Aorta (tissue), 5 donors: ENCODE measurements around the gene DBT. TPM values are rescaled to one million over a fixed set of nuclear protein-coding genes. Genes with fewer than 3 reads are reported as not detected.
"Not testable (repeated sequence)": the region's sequence is repeated elsewhere in the genome, so short reads cannot be mapped to it uniquely, and the experiment has no call there.

Source experiments
- ATAC-seq: fragments of 200-7000 bp; cut with Tn5 transposase; one replicate; pipeline ENCODE4 v1.9.1; 2022; ENCODE audit warnings: moderate library complexity; ENCODE audit not compliant: low FRiP score
- DNase-seq, 2 donors: peaks; one replicate each; pipeline ENCODE4 v3.0.0-alpha.2; 2020
- H3K27ac ChIP-seq, 2 donors: one replicate each; pipeline ENCODE4 v1.5.1; 2013; ENCODE audit warnings: low read length in 2 of 2, mild to moderate bottlenecking in 2 of 2, moderate library complexity in 2 of 2, control low read depth in 1 of 2, inconsistent platforms in 1 of 2, low read depth in 1 of 2
- H3K27me3 ChIP-seq, 2 donors: one replicate each; pipeline ENCODE4 v1.6.1; 2013; ENCODE audit warnings: control low read depth in 1 of 2, low read length in 1 of 2, mild to moderate bottlenecking in 1 of 2, moderate library complexity in 1 of 2; ENCODE audit not compliant: insufficient read depth in 2 of 2, control insufficient read depth in 1 of 2
- H3K36me3 ChIP-seq, 2 donors: one replicate each; pipeline ENCODE4 v1.6.1; 2013; ENCODE audit warnings: control low read depth in 1 of 2, low read length in 1 of 2, mild to moderate bottlenecking in 1 of 2; ENCODE audit not compliant: insufficient read depth in 2 of 2, control insufficient read depth in 1 of 2
- H3K4me1 ChIP-seq, 2 donors: one replicate each; pipeline ENCODE4 v1.6.1; 2013; ENCODE audit warnings: low read length in 2 of 2, control low read depth in 1 of 2, mild to moderate bottlenecking in 1 of 2, moderate library complexity in 1 of 2; ENCODE audit not compliant: insufficient read depth in 2 of 2, control insufficient read depth in 1 of 2
- H3K4me3 ChIP-seq, 2 donors: one replicate each; pipeline ENCODE4 v1.5.1; 2013; ENCODE audit warnings: low read length in 2 of 2, control low read depth in 1 of 2, mild to moderate bottlenecking in 1 of 2
- H3K9me3 ChIP-seq: one replicate; pipeline ENCODE4 v1.6.1; 2013; ENCODE audit warnings: mild to moderate bottlenecking, low read length; ENCODE audit not compliant: control insufficient read depth
- WGBS, 2 donors: extraction: QIAGEN DNeasy Blood & Tissue Kit; methylation state at CpG; one replicate each; pipeline ENCODE4 v1.1.7; 2013; 5-methylcytosine and 5-hydroxymethylcytosine counted together
- intact Hi-C, 2 donors: fragments of 100-400 bp; cut with DNase I; formaldehyde crosslinking; loops; one replicate each; pipeline versions ENCODE4 v1.14.2 to v1.15.0; 2022
- polyA plus RNA-seq, 2 donors: library from polyadenylated mRNA; stranded (reverse); fragments of 200-250 nt; gene quantifications; one replicate each; pipeline ENCODE4 v1.2.3, GENCODE V29; 2013
- total RNA-seq, 2 donors: library from RNA; stranded (reverse); fragmentation: NEBNext Ultra II Directional; extraction: Animal tissue kit (Norgen Biotek cat#: 25700); gene quantifications; one replicate each; pipeline ENCODE4 v1.2.1, GENCODE V29; 2021
- donor health status: healthy with polysubstance abuse.
- donor health status: Bipolar disorder and iron deficiency.
- donor health status: DM: no; HTN: no; CAD: no.
- donor health status: DM: no; HTN: no; CAD: no.
- donor health status: DM: yes; HTN: yes; CAD: no.

Gene DBT
- total and polyA plus RNA-seq, 4 donors: 5.0 to 13.0 (median 8.1) TPM

- WGBS, 2 donors: 82 to 88% methylated on average over 4 of the region's 4 CpGs
- H3K36me3 ChIP-seq: no peaks in the 10 kb centered on the region
Measured at GRCh38 chr1:100246738-100247137, 2.9 kb downstream of the DBT start.

DNA sequence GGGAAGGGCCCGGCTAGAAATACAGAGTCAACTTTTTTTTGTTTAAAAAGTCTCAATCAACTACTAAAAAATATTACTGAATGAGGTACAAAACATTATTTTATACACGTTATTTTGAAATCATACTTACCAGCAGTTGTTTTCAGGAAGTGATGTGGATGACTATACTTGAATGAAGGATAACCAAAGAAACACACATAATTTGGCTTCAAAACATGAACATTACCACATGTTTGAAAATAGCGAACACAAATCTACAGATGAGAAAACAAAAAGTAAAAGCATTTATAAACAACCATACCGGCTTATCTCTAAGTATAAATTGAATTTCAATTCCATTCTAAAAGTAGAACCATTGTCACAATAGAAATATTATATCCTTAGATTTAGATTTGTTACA is 9.0 kb downstream of the DBT start:
- H3K36me3 ChIP-seq: no peaks in the 10 kb centered on the region
- no peak overlapping the region for H3K4me3 ChIP-seq
- no peak overlapping the region for H3K27ac ChIP-seq
- WGBS, 2 donors: 61 to 72% methylated on average over 4 of the region's 4 CpGs
- intact Hi-C loops: loop anchor here in 1 of 2 donors (10.0 kb wide), 1 partner anchor 654 kb away; the partner anchor contains the start of genes EXTL2 and SLC30A7
- no peaks in the 10 kb centered on the region for H3K9me3 ChIP-seq
- DNase-seq (no peak), ATAC-seq (no peak)
- no peaks in the 10 kb centered on the region for H3K4me1 ChIP-seq
- no peaks in the 10 kb centered on the region for H3K27me3 ChIP-seq

More at GRCh38 chr1:100246738-100247137, 2.9 kb downstream of the DBT start:
- no peaks in the 10 kb centered on the region for H3K27me3 ChIP-seq
- no peak for ATAC-seq
- no peaks in the 10 kb centered on the region for H3K9me3 ChIP-seq
- H3K27ac ChIP-seq: no peak overlapping the region
- DNase-seq: no peak
- intact Hi-C loops: loop anchor here in 1 of 2 donors (10.0 kb wide), 1 partner anchor 648 kb away; the partner anchor contains the start of genes EXTL2 and SLC30A7
- no peak overlapping the region for H3K4me3 ChIP-seq
- H3K4me1 ChIP-seq: peaks cover 0 to 3% of the 10 kb centered on the region in 2 donors

- H3K36me3 ChIP-seq: no peaks in the 10 kb centered on the region
- no peaks in the 10 kb centered on the region for H3K4me1 ChIP-seq
- no peaks in the 10 kb centered on the region for H3K27me3 ChIP-seq
- no peak overlapping the region for H3K27ac ChIP-seq
- ATAC-seq (no peak), DNase-seq (no peak)
- H3K4me3 ChIP-seq: no peak overlapping the region
- no peaks in the 10 kb centered on the region for H3K9me3 ChIP-seq
- intact Hi-C loops: loop anchor here in 1 of 2 donors (10.0 kb wide), 1 partner anchor 655 kb away; the partner anchor contains the start of genes EXTL2 and SLC30A7
Measured at GRCh38 chr1:100239961-100240360, 9.7 kb downstream of the DBT start.

- H3K27me3 ChIP-seq: no peaks in the 10 kb centered on the region
- WGBS, 2 donors: 96 to 98% methylated on average over 3 of the region's 3 CpGs
- H3K4me1 ChIP-seq: no peaks in the 10 kb centered on the region
- ATAC-seq (no peak), DNase-seq (no peak)
- no peak overlapping the region for H3K27ac ChIP-seq
- intact Hi-C loops: no loop called here
- no peaks in the 10 kb centered on the region for H3K9me3 ChIP-seq
- H3K36me3 ChIP-seq: no peaks in the 10 kb centered on the region
- H3K4me3 ChIP-seq: no peak overlapping the region
Measured at GRCh38 chr1:100237091-100237490, 12.5 kb downstream of the DBT start.

GRCh38 chr1:100234432-100234831 is 15.2 kb downstream of the DBT start:
- WGBS, 2 donors: 81 to 91% methylated on average over 1 of the region's 1 CpG
- peaks cover 0 to 2% of the 10 kb centered on the region in 2 donors for H3K36me3 ChIP-seq
- no peak for ATAC-seq

DNA sequence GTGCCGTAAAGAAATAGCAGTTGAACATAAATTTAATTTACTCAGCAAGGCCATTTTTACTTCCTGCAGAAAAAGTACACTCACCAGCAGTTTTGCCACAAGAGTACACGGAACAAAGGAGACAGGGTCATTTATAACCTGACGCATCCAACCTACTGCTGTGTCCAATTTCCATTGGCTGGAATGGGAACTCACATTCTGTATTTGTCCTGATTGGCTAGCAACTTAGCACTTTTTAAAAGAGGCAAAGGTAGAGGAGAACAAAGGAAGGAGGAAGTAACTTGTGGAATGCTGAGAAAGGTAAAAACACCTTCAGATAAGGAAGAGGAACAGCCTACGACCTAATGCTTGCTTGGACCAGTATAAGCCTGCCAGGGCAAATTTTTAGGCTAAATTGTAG is 16.1 kb downstream of the DBT start:
- WGBS, 2 donors: 82 to 87% methylated on average over 4 of the region's 4 CpGs
- ATAC-seq, H3K36me3 ChIP-seq, H3K27ac ChIP-seq, H3K9me3 ChIP-seq, intact Hi-C loops, DNase-seq, H3K4me3 ChIP-seq, H3K27me3 ChIP-seq, H3K4me1 ChIP-seq: not testable (repeated sequence)

More at GRCh38 chr1:100234432-100234831, 15.2 kb downstream of the DBT start:
- Histone ChIP-seq H3K4me1 (no peaks in the 10 kb centered on the region), H3K9me3 (no peaks in the 10 kb centered on the region), H3K27ac (no peak overlapping the region), H3K4me3 (no peak overlapping the region), H3K27me3 (no peaks in the 10 kb centered on the region)
- DNase-seq: no peak
- intact Hi-C loops: no loop called here

- intact Hi-C loops: no loop called here
- Histone ChIP-seq H3K4me3 (no peak overlapping the region), H3K36me3 (peaks cover 0 to 2% of the 10 kb centered on the region in 2 donors), H3K27me3 (no peaks in the 10 kb centered on the region), H3K27ac (no peak overlapping the region), H3K9me3 (no peaks in the 10 kb centered on the region), H3K4me1 (no peaks in the 10 kb centered on the region)
- WGBS, 2 donors: 95 to 100% methylated on average over 1 of the region's 1 CpG
- ATAC-seq: no peak
- no peak for DNase-seq
Measured at GRCh38 chr1:100232156-100232555, 17.5 kb downstream of the DBT start.

DNA sequence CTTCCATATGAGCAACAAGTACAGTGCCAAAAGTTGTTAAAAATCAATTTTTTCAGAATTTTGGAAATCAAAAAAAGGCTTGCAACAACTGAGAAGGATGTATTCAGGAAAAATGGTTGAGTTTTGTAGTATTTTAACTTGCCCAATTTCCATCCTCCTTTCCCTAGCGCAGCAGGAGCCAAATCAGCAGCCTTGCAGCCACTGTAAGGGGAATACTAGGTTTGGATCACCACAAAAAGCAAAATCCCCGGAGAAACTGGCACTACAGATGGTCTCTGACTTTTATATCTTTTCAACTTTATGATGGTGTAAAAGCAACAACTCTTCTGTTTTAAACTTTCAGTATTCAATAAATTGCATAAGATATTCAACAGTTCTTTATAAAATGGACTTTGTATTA is 17.9 kb downstream of the DBT start:
- WGBS, 2 donors: 93 to 95% methylated on average over 2 of the region's 2 CpGs
- no peaks in the 10 kb centered on the region for H3K9me3 ChIP-seq
- no peak overlapping the region for H3K4me3 ChIP-seq
- DNase-seq (no peak), ATAC-seq (no peak)
- H3K27ac ChIP-seq: no peak overlapping the region
- intact Hi-C loops: no loop called here
- no peaks in the 10 kb centered on the region for H3K4me1 ChIP-seq
- no peaks in the 10 kb centered on the region for H3K27me3 ChIP-seq
- peaks cover 0 to 2% of the 10 kb centered on the region in 2 donors for H3K36me3 ChIP-seq

DNA sequence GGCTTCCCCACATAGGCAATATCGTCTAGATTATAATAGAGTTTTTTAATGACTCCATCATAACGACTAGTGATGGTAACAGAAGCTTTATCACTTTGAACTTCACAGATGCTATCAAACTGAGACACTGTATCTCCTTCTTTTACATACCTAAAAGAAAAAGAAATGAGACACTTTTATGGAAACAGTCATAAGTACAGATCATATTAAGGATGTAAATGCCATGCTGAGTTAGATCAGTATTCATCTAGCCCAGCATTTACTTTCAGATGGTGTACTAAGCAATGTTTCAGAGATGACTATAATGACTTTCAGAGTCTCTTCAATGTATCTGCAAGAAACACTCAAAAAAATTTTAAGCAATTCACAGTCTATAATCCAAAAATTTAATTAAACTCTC is 18.9 kb downstream of the DBT start:
- ATAC-seq: no peak
- Histone ChIP-seq H3K9me3 (no peaks in the 10 kb centered on the region), H3K27me3 (no peaks in the 10 kb centered on the region), H3K4me3 (no peak overlapping the region), H3K27ac (no peak overlapping the region), H3K4me1 (no peaks in the 10 kb centered on the region), H3K36me3 (peaks cover 0 to 2% of the 10 kb centered on the region in 2 donors)
- WGBS, 2 donors: 89 to 92% methylated on average over 2 of the region's 2 CpGs
- DNase-seq: no peak
- intact Hi-C loops: no loop called here
